Esophagus muscularis mucosa (tissue), 4 donors: ENCODE data around the gene PPARG.

ENCODE experiments used
- CTCF ChIP-seq, 3 experiments: fragments of 200-600 bp in 2 of 3; fragments of 450-650 bp in 1 of 3; sonication (generic) in 2 of 3; IDR thresholded peaks; one replicate each; pipeline ENCODE4 v1.5.1; 2017 to 2019; ENCODE audit warnings: antibody characterized with exemption in 3 of 3, mild to moderate bottlenecking in 2 of 3, moderate library complexity in 1 of 3
- EP300 ChIP-seq: sonication (generic); formaldehyde crosslinking; IDR thresholded peaks from one replicate; pipeline ENCODE4 v1.6.1; 2017; ENCODE audit warnings: antibody characterized with exemption
- POLR2A ChIP-seq: fragments of 450-650 bp; IDR thresholded peaks from one replicate; pipeline ENCODE4 v1.6.1; 2017; ENCODE audit warnings: antibody characterized with exemption, moderate library complexity, mild to moderate bottlenecking, low read depth
- POLR2AphosphoS5 ChIP-seq, 2 donors: sonication (generic); formaldehyde crosslinking; IDR thresholded peaks; one replicate each; pipeline ENCODE4 v1.6.1; 2017; ENCODE audit warnings: antibody characterized with exemption in 2 of 2

GRCh38 chr3:12286504-12286903, 2.4 kb upstream of the PPARG start:
- no peak for TF ChIP-seq CTCF (IDR thresholded peaks at IDR 0.05)
- no peak for TF ChIP-seq EP300
- no peak for TF ChIP-seq POLR2A
- no peak for TF ChIP-seq POLR2AphosphoS5 (IDR thresholded peaks at IDR 0.05)
